Measurements from ENCODE around the gene MAP7D2. TPM values are rescaled to one million over a fixed set of nuclear protein-coding genes. Genes with fewer than 3 reads are reported as not detected.

MAP7D2 gene
- total RNA-seq, 1 donor: 0.36 TPM

DNA sequence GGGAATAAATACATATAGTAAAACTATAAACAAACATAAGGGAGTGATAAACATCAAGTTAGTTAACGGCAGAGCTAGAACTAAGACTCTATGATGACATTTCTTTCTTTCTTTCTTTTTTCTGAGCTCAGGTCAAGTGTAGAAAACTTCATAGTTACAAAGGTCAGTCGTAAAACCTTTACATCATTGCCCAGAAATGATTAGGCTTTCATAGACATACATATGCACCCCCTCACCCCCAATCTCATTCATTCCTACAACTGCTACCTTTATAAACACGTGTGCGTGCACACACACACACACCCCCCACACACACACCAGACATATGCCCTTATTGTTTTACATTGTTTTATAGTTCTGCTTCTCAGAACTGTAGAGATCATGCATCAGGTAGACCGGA is 19.2 kb upstream of the MAP7D2 start:
- peaks cover 54% of the 10 kb centered on the region for H3K36me3 ChIP-seq (ENCODE audit: insufficient read depth, low read length)
- no peak overlapping the region for H3K27ac ChIP-seq (ENCODE audit: low read depth, low read length)
- no peak overlapping the region for H3K4me3 ChIP-seq (ENCODE audit: insufficient read depth, low read length)
- H3K27me3 ChIP-seq (ENCODE audit: insufficient read depth, low read length): no peaks in the 10 kb centered on the region
- H3K79me2 ChIP-seq (ENCODE audit: insufficient read depth, low read length): peaks cover 51% of the 10 kb centered on the region
- H3K9me3 ChIP-seq (ENCODE audit: low read depth, low read length): no peaks in the 10 kb centered on the region
- no peak for DNase-seq (ENCODE audit: insufficient read length, low spot score, missing footprints)
- TF ChIP-seq, protein P1, sequence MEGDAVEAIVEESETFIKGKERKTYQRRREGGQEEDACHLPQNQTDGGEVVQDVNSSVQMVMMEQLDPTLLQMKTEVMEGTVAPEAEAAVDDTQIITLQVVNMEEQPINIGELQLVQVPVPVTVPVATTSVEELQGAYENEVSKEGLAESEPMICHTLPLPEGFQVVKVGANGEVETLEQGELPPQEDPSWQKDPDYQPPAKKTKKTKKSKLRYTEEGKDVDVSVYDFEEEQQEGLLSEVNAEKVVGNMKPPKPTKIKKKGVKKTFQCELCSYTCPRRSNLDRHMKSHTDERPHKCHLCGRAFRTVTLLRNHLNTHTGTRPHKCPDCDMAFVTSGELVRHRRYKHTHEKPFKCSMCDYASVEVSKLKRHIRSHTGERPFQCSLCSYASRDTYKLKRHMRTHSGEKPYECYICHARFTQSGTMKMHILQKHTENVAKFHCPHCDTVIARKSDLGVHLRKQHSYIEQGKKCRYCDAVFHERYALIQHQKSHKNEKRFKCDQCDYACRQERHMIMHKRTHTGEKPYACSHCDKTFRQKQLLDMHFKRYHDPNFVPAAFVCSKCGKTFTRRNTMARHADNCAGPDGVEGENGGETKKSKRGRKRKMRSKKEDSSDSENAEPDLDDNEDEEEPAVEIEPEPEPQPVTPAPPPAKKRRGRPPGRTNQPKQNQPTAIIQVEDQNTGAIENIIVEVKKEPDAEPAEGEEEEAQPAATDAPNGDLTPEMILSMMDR (IDR thresholded peaks at IDR 0.05; ENCODE audit: extremely low read depth, low read depth, low read length): no peak
- no peak overlapping the region for H3K4me2 ChIP-seq (ENCODE audit: insufficient read depth, low read length)
- peaks cover 14% of the 10 kb centered on the region for H3K4me1 ChIP-seq (ENCODE audit: insufficient read depth, low read length)
- no peak overlapping the region for H2AFZ ChIP-seq (ENCODE audit: low read length)
- peaks cover 36% of the 10 kb centered on the region for H4K20me1 ChIP-seq (ENCODE audit: insufficient read depth, low read length)

DNA sequence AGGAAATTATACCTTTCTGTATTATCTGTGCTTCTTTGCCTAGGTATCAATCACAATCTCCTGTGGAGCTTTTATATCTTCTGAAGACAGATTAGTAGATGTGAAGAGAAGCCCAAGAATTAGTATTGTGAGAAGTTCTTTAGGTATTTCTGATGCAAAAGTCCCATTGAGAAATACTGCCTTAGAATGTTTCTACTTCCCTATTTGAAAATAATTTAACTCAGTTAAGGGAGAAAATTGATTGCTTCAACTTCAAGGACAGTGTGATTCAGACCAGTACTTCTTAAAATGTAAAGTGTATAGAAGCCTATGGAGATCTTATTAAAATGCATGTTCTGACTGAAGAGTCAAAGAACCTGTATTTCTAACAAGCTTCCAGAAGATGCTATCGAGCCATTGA is 16.0 kb upstream of the MAP7D2 start:
- Histone ChIP-seq H4K20me1 (ENCODE audit: insufficient read depth, low read length) (peaks cover 21% of the 10 kb centered on the region), H3K4me2 (ENCODE audit: insufficient read depth, low read length) (no peak overlapping the region), H3K4me3 (ENCODE audit: insufficient read depth, low read length) (no peak overlapping the region), H3K79me2 (ENCODE audit: insufficient read depth, low read length) (peaks cover 22% of the 10 kb centered on the region), H3K27ac (ENCODE audit: low read depth, low read length) (no peak overlapping the region), H2AFZ (ENCODE audit: low read length) (no peak overlapping the region), H3K36me3 (ENCODE audit: insufficient read depth, low read length) (peaks cover 72% of the 10 kb centered on the region), H3K27me3 (ENCODE audit: insufficient read depth, low read length) (no peaks in the 10 kb centered on the region), H3K4me1 (ENCODE audit: insufficient read depth, low read length) (no peaks in the 10 kb centered on the region), H3K9me3 (ENCODE audit: low read depth, low read length) (no peaks in the 10 kb centered on the region)
- DNase-seq (ENCODE audit: insufficient read length, low spot score, missing footprints): no peak
- TF ChIP-seq, protein P1 (IDR thresholded peaks at IDR 0.05; ENCODE audit: extremely low read depth, low read depth, low read length): no peak

DNA sequence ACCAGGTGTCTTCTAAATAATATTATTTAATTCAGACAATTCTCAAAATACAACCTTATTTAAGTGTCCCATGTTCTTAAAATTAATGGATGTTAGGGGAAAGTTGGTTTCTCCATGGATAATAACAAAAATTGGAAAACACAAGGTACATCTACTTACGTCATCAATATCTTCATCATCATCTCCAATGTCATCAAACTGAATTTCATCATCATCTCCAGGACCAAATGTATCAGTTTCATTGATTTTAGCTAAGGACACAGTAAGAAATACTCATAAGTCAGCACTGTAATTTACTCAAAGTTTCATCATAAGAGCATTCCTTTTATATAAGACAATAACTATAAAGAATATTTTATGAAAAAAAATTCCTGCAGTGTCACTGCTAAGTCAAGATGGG is 13.7 kb upstream of the MAP7D2 start:
- Histone ChIP-seq H3K79me2 (ENCODE audit: insufficient read depth, low read length) (peaks cover 4% of the 10 kb centered on the region), H3K27ac (ENCODE audit: low read depth, low read length) (peak overlapping the region; percentile 46), H4K20me1 (ENCODE audit: insufficient read depth, low read length) (peaks cover 8% of the 10 kb centered on the region), H2AFZ (ENCODE audit: low read length) (no peak overlapping the region), H3K9me3 (ENCODE audit: low read depth, low read length) (no peaks in the 10 kb centered on the region), H3K4me1 (ENCODE audit: insufficient read depth, low read length) (no peaks in the 10 kb centered on the region), H3K36me3 (ENCODE audit: insufficient read depth, low read length) (peaks cover 53% of the 10 kb centered on the region), H3K4me3 (ENCODE audit: insufficient read depth, low read length) (no peak overlapping the region), H3K4me2 (ENCODE audit: insufficient read depth, low read length) (no peak overlapping the region), H3K27me3 (ENCODE audit: insufficient read depth, low read length) (no peaks in the 10 kb centered on the region)
- no peak for DNase-seq (ENCODE audit: insufficient read length, low spot score, missing footprints)
- TF ChIP-seq, protein P1 (IDR thresholded peaks at IDR 0.05; ENCODE audit: extremely low read depth, low read depth, low read length): no peak

DNA sequence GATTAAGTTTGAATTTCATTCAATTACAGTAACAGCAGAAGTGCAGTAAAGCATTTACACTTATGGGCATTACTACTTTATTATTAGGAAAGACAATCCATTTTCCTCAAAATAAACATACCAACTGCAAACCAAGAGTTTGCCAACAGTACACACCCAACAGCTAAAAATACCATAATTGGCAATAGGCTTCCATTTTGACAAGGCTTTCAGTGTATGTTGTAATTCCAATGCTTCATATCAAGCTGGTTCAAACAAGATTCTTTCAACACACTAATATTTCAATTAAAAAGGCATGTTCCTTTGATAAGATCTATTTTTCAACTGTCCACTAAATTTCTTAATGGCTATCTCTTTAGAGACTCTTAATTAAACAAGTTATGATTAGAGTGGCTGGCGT is 12.8 kb upstream of the MAP7D2 start:
- Histone ChIP-seq H3K4me1 (ENCODE audit: insufficient read depth, low read length) (no peaks in the 10 kb centered on the region), H3K9me3 (ENCODE audit: low read depth, low read length) (no peaks in the 10 kb centered on the region), H3K79me2 (ENCODE audit: insufficient read depth, low read length) (peaks cover 4% of the 10 kb centered on the region), H2AFZ (ENCODE audit: low read length) (no peak overlapping the region), H3K4me2 (ENCODE audit: insufficient read depth, low read length) (no peak overlapping the region), H3K27ac (ENCODE audit: low read depth, low read length) (no peak overlapping the region), H4K20me1 (ENCODE audit: insufficient read depth, low read length) (peaks cover 13% of the 10 kb centered on the region), H3K4me3 (ENCODE audit: insufficient read depth, low read length) (no peak overlapping the region), H3K27me3 (ENCODE audit: insufficient read depth, low read length) (no peaks in the 10 kb centered on the region), H3K36me3 (ENCODE audit: insufficient read depth, low read length) (peaks cover 54% of the 10 kb centered on the region)
- DNase-seq (ENCODE audit: insufficient read length, low spot score, missing footprints): no peak
- TF ChIP-seq, protein P1 (IDR thresholded peaks at IDR 0.05; ENCODE audit: extremely low read depth, low read depth, low read length): no peak

Data from osteoblast (primary cell).